Activated CD4-positive, alpha-beta T cell treated with anti-CD3 and anti-CD28 coated beads, Interleukin-2, amount 10 ng/mL, durations not matched to agents 7 days and 5 days (primary cell): ENCODE measurements around the gene LGALS16. TPM values are rescaled to one million over a fixed set of nuclear protein-coding genes. Genes with fewer than 3 reads are reported as not detected.
"Not testable (repeated sequence)": the region's sequence is repeated elsewhere in the genome, so short reads cannot be mapped to it uniquely, and the experiment has no call there.

Experiments used
- CTCF ChIA-PET: fragments of 350-600 bp; sonication (Branson Sonifier 250); formaldehyde crosslinking; loops from one replicate; lab custom pipeline; 2021; ENCODE audit warnings: antibody characterized with exemption; lab: Charles Lee
- POLR2A ChIA-PET: fragments of 350-600 bp; sonication (Branson Sonifier 250); formaldehyde crosslinking; loops from one replicate; lab custom pipeline; 2021; ENCODE audit warnings: antibody characterized with exemption; lab: Charles Lee
- DNase-seq: peaks from one replicate; pipeline ENCODE4 v3.0.0-alpha.2; 2020
- H3K27ac Mint-ChIP-seq: one replicate; pipeline ENCODE4 v1.8.0; 2021; ENCODE audit warnings: mild to moderate bottlenecking, moderate library complexity, mixed read lengths
- H3K27me3 Mint-ChIP-seq: one replicate; pipeline ENCODE4 v1.8.0; 2021; ENCODE audit warnings: mixed read lengths
- H3K36me3 Mint-ChIP-seq: one replicate; pipeline ENCODE4 v1.8.0; 2021; ENCODE audit warnings: low read depth, mixed read lengths
- H3K4me1 Mint-ChIP-seq: one replicate; pipeline ENCODE4 v1.8.0; 2021; ENCODE audit warnings: mixed read lengths
- H3K4me3 Mint-ChIP-seq: one replicate; pipeline ENCODE4 v1.8.0; 2021; ENCODE audit warnings: mild to moderate bottlenecking, moderate library complexity, mixed read lengths
- H3K9me3 Mint-ChIP-seq: one replicate; pipeline ENCODE4 v1.8.0; 2021; ENCODE audit warnings: mixed read lengths
- total RNA-seq, 2 experiments: library from RNA; stranded (reverse); gene quantifications; one replicate each; pipeline ENCODE4 v1.2.3, GENCODE V29; 2021

LGALS16 gene
- total RNA-seq, 2 experiments from 2014 or later: not detected

DNA sequence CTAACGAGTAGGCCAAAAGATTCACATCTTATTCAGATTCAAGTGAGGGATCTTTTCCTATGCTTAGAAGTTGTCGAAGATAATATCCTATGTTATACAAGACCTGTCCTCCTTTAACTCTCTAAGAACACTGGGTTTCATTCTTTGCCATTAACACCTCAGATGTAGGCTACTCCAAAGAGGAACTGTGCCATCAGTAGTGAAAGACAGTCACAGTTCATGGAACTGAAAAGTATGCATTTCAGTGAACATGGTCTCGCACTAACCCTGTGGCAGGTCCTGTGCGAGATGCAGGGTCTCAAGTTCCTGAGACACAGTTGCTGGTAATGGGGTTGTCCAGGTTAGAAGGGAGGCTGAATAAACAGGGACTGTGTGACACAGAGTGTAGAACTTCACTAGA is 4.1 kb downstream of the LGALS16 start:
- Mint-ChIP-seq H3K36me3 (no peaks in the 10 kb centered on the region), H3K4me3 (no peak overlapping the region), H3K4me1 (no peaks in the 10 kb centered on the region), H3K9me3 (peaks cover under 1% of the 10 kb centered on the region), H3K27ac (no peak overlapping the region), H3K27me3 (peaks cover 8% of the 10 kb centered on the region)
- ChIA-PET CTCF (no interaction called here), POLR2A (no interaction called here)
- DNase-seq: no peak

DNA sequence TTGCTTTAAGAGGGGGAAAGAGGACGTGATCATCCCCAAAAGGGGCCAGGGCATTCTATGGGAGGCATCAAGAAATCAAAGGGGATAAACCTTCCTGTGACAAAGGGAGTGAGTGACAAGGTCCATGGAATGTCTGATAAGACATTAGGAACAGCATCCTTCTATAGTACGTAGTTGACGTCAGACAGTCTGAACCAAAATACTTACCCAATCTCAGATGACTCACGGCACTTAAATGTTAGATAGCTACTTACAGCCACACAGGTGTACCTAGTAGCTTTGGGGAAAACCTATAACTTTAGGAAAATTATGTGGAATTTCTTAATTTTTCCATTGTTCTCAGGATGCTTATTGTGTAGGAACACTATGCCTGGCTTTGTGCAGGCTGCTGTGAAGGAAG is 4.9 kb downstream of the LGALS16 start:
- Mint-ChIP-seq H3K36me3 (no peaks in the 10 kb centered on the region), H3K27me3 (peaks cover 6% of the 10 kb centered on the region), H3K4me1 (no peaks in the 10 kb centered on the region), H3K27ac (no peak overlapping the region), H3K9me3 (peaks cover 8% of the 10 kb centered on the region), H3K4me3 (no peak overlapping the region)
- no peak for DNase-seq
- POLR2A ChIA-PET: no interaction called here
- CTCF ChIA-PET: no interaction called here

DNA sequence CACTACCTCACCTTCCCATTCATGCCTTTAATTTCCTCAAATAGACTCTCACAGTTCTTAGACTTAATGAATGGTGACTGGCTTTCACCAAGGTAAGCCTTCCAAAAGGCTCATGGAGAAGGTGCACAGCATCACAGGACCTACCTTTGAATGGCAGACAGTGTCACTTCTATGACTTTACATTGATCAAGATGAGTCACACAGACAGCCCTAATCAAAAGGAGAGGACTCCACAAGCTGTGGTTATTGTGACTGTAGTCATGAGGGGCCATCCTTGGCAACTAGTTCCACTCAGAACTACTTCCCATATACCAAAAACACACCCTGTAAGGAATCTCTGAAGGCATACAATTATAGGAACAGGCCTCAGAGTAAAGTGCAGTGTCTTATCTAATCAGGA is 5.9 kb downstream of the LGALS16 start:
- peaks cover 13% of the 10 kb centered on the region for H3K9me3 Mint-ChIP-seq
- POLR2A ChIA-PET: no interaction called here
- H3K4me3 Mint-ChIP-seq: no peak overlapping the region
- DNase-seq: no peak
- H3K4me1 Mint-ChIP-seq: no peaks in the 10 kb centered on the region
- H3K27me3 Mint-ChIP-seq: peaks cover 3% of the 10 kb centered on the region
- CTCF ChIA-PET: no interaction called here
- H3K27ac Mint-ChIP-seq: no peak overlapping the region
- no peaks in the 10 kb centered on the region for H3K36me3 Mint-ChIP-seq

DNA sequence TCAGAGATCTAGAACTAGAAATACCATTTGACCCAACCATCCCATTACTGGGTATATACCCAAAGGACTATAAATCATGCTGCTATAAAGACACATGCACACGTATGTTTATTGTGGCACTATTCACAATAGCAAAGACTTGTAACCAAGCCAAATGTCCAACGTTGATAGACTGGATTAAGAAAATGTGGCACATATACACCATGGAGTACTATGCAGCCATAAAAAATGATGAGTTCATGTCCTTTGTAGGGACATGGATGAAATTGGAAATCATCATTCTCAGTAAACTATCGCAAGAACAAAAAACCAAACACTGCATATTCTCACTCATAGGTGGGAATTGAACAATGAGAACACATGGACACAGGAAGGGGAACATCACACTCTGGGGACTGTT is 14.1 kb downstream of the LGALS16 start:
- CTCF ChIA-PET: not testable (repeated sequence)

DNA sequence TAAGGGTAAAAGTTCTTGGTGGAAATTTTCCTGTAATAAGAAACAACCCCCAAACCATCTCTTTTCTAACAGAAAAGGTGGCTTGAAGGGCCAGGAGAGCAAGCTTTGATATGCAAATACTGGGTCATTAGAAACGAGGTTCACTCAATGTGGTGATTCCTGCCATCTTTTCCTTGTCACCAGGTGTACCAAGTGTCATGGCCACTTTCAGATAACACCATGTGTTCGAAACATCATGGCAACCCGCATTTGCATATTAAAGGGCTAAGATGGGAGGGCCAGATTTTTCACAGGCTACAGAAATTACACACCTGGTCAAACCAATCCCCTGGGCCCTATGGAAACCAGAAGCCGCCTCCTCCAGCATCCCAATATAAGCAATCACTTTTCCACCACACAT is 15.3 kb downstream of the LGALS16 start:
- no peaks in the 10 kb centered on the region for H3K36me3 Mint-ChIP-seq
- peaks cover 27% of the 10 kb centered on the region for H3K4me1 Mint-ChIP-seq
- H3K27ac Mint-ChIP-seq: no peak overlapping the region
- POLR2A ChIA-PET: no interaction called here
- CTCF ChIA-PET: no interaction called here
- DNase-seq: no peak
- no peak overlapping the region for H3K4me3 Mint-ChIP-seq
- H3K9me3 Mint-ChIP-seq: peaks cover 4% of the 10 kb centered on the region
- H3K27me3 Mint-ChIP-seq: peaks cover 6% of the 10 kb centered on the region

More for the DNA sequence above, 14.1 kb downstream of the LGALS16 start:
- H3K36me3 Mint-ChIP-seq, H3K4me3 Mint-ChIP-seq, DNase-seq, POLR2A ChIA-PET, H3K27ac Mint-ChIP-seq, H3K27me3 Mint-ChIP-seq: not testable (repeated sequence)
- peaks cover 20% of the 10 kb centered on the region for H3K4me1 Mint-ChIP-seq
- peaks cover 12% of the 10 kb centered on the region for H3K9me3 Mint-ChIP-seq

DNA sequence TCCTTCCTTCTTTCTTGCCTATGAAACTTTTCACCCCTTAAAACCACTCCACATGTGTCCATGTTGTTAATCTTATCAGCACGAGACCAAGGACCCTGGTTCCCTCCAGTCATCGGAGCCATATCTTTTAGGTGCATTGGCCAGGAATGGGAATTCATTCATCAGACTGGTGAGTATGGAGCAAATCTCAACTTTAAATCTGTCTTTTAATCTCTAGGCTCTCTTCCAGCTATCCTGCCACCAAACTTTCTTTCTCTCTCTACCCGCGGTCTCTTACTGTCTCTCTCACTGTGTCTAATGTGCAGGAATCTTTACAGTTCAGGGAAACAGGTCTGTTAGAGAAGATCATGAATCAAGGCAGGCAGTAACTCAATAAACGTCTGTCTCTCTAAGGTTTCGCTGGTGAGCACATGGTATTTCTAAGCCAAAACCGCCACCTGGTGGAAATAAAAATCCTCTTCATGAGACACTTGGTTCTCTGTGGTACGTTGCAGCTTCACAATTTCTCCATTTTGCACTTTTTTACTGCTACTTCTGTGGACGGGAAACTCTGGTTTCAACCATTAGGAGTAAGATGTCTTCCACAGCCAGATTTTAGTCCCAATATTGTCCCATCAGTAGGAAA is 16.1 kb downstream of the LGALS16 start:
- POLR2A ChIA-PET: no interaction called here

DNA sequence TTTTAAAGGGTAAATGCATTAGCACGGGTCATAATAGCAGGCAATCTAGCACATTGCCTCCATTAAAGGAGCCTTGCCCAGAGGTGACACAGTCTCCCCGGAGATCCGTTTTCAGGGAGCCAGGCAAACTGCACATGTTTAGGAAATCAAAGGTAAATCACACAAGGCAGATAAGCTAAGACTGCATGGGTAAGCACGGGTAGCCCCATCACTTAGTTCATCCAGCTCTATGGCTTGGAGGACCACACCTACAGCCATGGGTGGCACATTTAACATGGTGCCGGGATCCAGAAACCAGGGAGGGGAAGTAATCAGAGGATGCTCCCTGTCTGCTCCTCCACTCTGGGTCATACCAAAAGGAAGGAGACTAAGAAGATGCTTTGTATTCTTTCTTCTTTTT is 16.8 kb downstream of the LGALS16 start:
- H3K27ac Mint-ChIP-seq: no peak overlapping the region
- POLR2A ChIA-PET: no interaction called here
- peaks cover 33% of the 10 kb centered on the region for H3K4me1 Mint-ChIP-seq

More for the DNA sequence above, 16.1 kb downstream of the LGALS16 start:
- CTCF ChIA-PET: interaction anchor here (0.6 to 5.3 kb wide), 7 partner anchors 9 to 458 kb away, joined by 3 to 26 read pairs (median 3); no protein-coding TSS in a partner anchor
- Mint-ChIP-seq H3K36me3 (no peaks in the 10 kb centered on the region), H3K27ac (no peak overlapping the region), H3K4me1 (peaks cover 30% of the 10 kb centered on the region), H3K4me3 (no peak overlapping the region), H3K27me3 (peaks cover 6% of the 10 kb centered on the region), H3K9me3 (no peaks in the 10 kb centered on the region)
- peak; percentile 74 for DNase-seq

DNA sequence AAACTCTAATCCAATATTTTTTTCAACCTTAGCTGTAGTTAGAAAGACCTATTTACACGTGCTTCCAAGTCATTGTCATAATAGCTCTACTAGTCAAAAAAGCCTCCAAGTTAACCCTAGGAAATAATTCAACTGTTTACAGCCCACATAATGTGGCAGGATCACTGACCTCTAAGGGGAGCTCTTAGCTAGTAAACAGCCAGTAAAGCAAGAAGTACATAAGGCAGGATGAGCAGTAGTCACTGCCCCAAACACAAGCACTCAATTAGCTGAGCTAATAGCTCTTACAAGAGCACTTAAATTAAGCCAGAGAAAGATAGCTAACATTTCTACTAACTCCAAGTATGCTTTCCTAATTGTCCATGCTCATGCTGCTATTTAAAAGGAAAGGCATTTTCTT is 18.1 kb downstream of the LGALS16 start:
- H3K4me3 Mint-ChIP-seq, H3K9me3 Mint-ChIP-seq, H3K27ac Mint-ChIP-seq, H3K27me3 Mint-ChIP-seq, H3K36me3 Mint-ChIP-seq, DNase-seq: not testable (repeated sequence)
- POLR2A ChIA-PET: interaction anchor here (0.7 kb wide), 1 partner anchor 1236 kb away, joined by 3 read pairs; no protein-coding TSS in a partner anchor
- CTCF ChIA-PET: interaction anchor here (0.5 to 5.3 kb wide), 5 partner anchors 169 to 552 kb away, joined by 3 to 26 read pairs (median 4); no protein-coding TSS in a partner anchor
- H3K4me1 Mint-ChIP-seq: peaks cover 44% of the 10 kb centered on the region

More for the DNA sequence above, 16.8 kb downstream of the LGALS16 start:
- H3K9me3 Mint-ChIP-seq: no peaks in the 10 kb centered on the region
- CTCF ChIA-PET: interaction anchor here (0.6 to 5.3 kb wide), 8 partner anchors 9 to 712 kb away, joined by 3 to 26 read pairs (median 3); no protein-coding TSS in a partner anchor
- H3K27me3 Mint-ChIP-seq: peaks cover 6% of the 10 kb centered on the region
- no peak for DNase-seq
- no peaks in the 10 kb centered on the region for H3K36me3 Mint-ChIP-seq
- H3K4me3 Mint-ChIP-seq: no peak overlapping the region

DNA sequence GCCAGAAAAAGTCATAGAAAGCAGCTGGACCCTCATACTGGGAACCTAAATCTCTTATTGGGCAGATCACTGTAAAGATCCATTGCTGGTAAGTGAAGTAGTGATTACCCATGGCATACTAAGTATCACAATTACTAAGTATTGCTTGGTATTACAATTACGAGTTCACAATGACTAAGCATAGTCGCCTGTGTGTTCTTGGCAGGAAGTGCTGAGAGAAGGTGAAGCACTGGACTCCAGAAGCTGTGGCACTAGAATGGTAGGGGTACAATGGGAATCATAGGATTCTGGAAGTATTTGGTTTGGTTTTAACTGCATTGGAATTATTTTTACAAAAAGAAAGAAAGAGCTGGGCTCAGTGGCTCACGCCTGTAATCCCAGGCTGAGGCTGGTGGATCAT is 20.3 kb downstream of the LGALS16 start:
- peaks cover 4% of the 10 kb centered on the region for H3K27me3 Mint-ChIP-seq
- CTCF ChIA-PET: interaction anchor here (1.1 to 5.3 kb wide), 2 partner anchors 25 to 167 kb away, joined by 3 to 26 read pairs; no protein-coding TSS in a partner anchor
- H3K36me3 Mint-ChIP-seq: no peaks in the 10 kb centered on the region
- no peak overlapping the region for H3K4me3 Mint-ChIP-seq
- H3K4me1 Mint-ChIP-seq: peaks cover 63% of the 10 kb centered on the region
- no peak for DNase-seq
- POLR2A ChIA-PET: no interaction called here
- H3K9me3 Mint-ChIP-seq: no peaks in the 10 kb centered on the region
- H3K27ac Mint-ChIP-seq: peak overlapping the region; percentile 15

DNA sequence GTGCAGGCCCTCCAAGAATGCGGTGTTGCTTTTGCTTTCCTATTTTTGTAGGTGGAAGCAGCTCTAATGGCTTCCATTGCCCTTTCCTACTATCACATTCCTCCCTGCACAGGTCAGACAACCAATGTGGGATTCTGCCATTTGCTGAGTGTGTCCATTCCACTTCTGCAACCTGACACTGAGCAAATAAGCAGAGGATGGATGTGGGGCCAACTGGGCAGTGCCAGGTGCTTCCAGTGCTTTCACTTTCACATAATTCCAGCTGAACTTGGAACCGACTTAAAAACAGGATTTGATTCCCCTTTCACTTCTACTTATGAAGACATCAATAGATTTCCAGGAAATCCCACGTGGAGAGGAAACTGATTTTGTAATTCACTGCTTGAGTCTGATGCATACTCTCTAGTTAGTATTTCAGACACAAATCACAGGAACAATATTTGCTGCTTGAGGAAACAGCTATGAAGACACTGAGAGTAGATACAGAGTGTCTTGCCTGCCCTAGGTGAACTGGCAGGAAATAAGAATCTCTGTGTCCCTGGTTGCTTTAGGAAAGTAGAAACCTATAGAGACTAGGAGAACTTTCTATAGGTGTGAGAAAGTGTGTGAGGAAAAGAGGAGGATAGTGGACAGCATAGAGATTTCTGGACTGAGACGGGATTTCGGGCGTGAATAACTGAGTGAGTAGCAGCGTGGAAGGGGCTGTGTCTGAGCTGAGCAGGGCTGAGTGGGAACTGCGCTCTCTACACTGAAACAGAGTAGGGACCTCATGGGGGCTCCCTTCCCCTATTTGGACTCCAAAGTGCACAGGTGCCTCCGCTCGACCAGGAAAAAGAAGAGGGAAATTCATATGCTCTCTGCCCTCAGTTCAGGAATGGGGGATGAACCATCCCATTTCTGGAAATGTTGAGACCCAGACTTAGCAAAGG is 22.5 kb downstream of the LGALS16 start:
- Mint-ChIP-seq H3K27me3 (no peaks in the 10 kb centered on the region), H3K36me3 (no peaks in the 10 kb centered on the region), H3K4me1 (peaks cover 49% of the 10 kb centered on the region), H3K4me3 (no peak overlapping the region), H3K27ac (peak overlapping the region; percentile 93), H3K9me3 (no peaks in the 10 kb centered on the region)
- no peak for DNase-seq
- ChIA-PET POLR2A (no interaction called here), CTCF (interaction anchor here (0.8 to 1.2 kb wide), 2 partner anchors 22 to 164 kb away, joined by 3 to 4 read pairs; no protein-coding TSS in a partner anchor)

DNA sequence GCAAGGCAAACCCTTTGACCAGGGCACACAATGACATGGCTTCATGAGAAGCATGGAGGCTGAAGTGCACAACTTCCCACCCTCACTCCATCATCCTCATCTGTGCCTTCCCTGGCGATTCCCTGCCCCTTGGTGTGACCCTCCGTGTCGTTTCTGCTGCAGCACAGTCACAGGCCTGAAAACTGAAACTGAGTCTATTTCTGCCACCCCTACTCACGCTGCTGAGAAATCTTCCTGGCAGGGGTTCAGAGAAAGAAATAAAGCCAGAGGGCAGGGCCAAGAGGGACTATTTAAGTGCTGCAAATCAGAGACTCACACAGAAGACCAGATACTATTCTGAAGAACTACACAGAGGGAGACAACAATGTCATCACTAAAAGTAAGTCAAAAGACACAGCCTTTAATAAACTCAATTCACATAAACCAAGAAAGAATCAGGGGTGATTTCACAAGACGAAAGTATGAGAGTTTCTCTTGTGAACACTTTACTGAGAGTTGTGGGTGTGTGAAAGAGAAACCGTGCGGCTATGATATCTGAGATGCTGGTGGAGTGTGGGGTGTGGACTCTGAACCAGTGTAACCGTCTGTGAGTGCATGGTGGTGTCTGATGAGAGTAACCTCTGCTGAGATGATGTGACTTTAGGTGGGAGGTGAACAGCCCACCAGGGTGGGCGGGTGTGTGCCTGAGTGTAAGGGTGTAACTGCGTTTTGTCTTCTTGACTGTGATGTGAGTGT is 23.5 kb downstream of the LGALS16 start:
- Mint-ChIP-seq H3K4me3 (peak overlapping the region; percentile 74), H3K36me3 (no peaks in the 10 kb centered on the region), H3K9me3 (no peaks in the 10 kb centered on the region), H3K4me1 (peaks cover 43% of the 10 kb centered on the region), H3K27me3 (no peaks in the 10 kb centered on the region), H3K27ac (peak overlapping the region; percentile 93)
- ChIA-PET CTCF (interaction anchor here (0.8 kb wide), 1 partner anchor 163 kb away, joined by 4 read pairs; no protein-coding TSS in a partner anchor), POLR2A (no interaction called here)
- peak; percentile 44 for DNase-seq

DNA sequence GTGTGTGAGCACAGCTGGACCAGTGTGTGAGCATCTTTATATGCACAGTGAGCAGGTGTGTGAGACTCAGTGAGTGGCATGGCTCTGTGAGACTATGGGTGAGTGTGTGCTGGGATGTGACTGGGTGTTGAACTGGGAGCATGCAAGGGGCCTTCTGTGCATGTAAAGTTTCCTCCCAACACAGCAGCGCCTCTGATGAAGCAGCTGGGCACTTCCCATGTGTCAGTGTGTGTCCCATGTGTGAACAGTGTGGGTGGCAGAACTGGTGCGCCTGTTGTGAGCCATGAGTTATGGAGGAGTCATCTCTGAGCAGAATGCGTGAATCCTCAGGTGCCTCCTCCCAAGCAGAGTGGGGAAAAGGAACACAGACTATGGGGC is 24.1 kb downstream of the LGALS16 start:
- H3K4me3 Mint-ChIP-seq: peak overlapping the region; percentile 74
- H3K36me3 Mint-ChIP-seq: no peaks in the 10 kb centered on the region
- no peaks in the 10 kb centered on the region for H3K9me3 Mint-ChIP-seq
- H3K27ac Mint-ChIP-seq: peak overlapping the region; percentile 93
- ChIA-PET POLR2A (no interaction called here), CTCF (no interaction called here)
- no peak for DNase-seq
- H3K27me3 Mint-ChIP-seq: no peaks in the 10 kb centered on the region
- peaks cover 43% of the 10 kb centered on the region for H3K4me1 Mint-ChIP-seq
